Measurements from ENCODE around the gene GGACT.
A peak's percentile ranks its signal among the peaks of the same experiment; 100 is the strongest.

Gene GGACT

GRCh38 chr13:100514788-100515409 lies 73.7 kb downstream of the GGACT start:
- Mint-ChIP-seq H3K4me1 (ENCODE audit: low read depth) (peaks cover 21% of the 10 kb centered on the region), H3K9me3 (no peaks in the 10 kb centered on the region), H3K4me3 (no peak overlapping the region), H3K36me3 (ENCODE audit: low read depth) (no peaks in the 10 kb centered on the region), H3K27me3 (peaks cover 19% of the 10 kb centered on the region), H3K27ac (no peak overlapping the region)
- intact Hi-C loops (cut with micrococcal nuclease) = loop anchor here (1.0 to 5.0 kb wide), 3 partner anchors 278 to 613 kb away; no protein-coding TSS in a partner anchor

GRCh38 chr13:100513987-100514670 lies 74.5 kb downstream of the GGACT start:
- intact Hi-C loops (cut with micrococcal nuclease) = loop anchor here (1.0 kb wide), 1 partner anchor 598 kb away; no protein-coding TSS in a partner anchor
- peaks cover 21% of the 10 kb centered on the region for H3K4me1 Mint-ChIP-seq (ENCODE audit: low read depth)

GRCh38 chr13:100513171-100513570 lies 75.4 kb downstream of the GGACT start:
- H3K4me1 Mint-ChIP-seq (ENCODE audit: low read depth) = peaks cover 21% of the 10 kb centered on the region
- no peak overlapping the region for H3K4me3 Mint-ChIP-seq
- no peaks in the 10 kb centered on the region for H3K36me3 Mint-ChIP-seq (ENCODE audit: low read depth)
- intact Hi-C loops (cut with micrococcal nuclease) = no loop called here
- H3K9me3 Mint-ChIP-seq = no peaks in the 10 kb centered on the region
- H3K27me3 Mint-ChIP-seq = peaks cover 19% of the 10 kb centered on the region
- H3K27ac Mint-ChIP-seq = no peak overlapping the region

More at GRCh38 chr13:100513987-100514670, 74.5 kb downstream of the GGACT start:
- Mint-ChIP-seq H3K36me3 (ENCODE audit: low read depth) (no peaks in the 10 kb centered on the region), H3K27ac (no peak overlapping the region), H3K4me3 (no peak overlapping the region), H3K27me3 (peaks cover 19% of the 10 kb centered on the region), H3K9me3 (no peaks in the 10 kb centered on the region)

GRCh38 chr13:100512422-100512821 lies 76.2 kb downstream of the GGACT start:
- no peaks in the 10 kb centered on the region for H3K36me3 Mint-ChIP-seq (ENCODE audit: low read depth)
- peaks cover 23% of the 10 kb centered on the region for H3K4me1 Mint-ChIP-seq (ENCODE audit: low read depth)
- no peaks in the 10 kb centered on the region for H3K9me3 Mint-ChIP-seq
- H3K27me3 Mint-ChIP-seq = peaks cover 14% of the 10 kb centered on the region
- no peak overlapping the region for H3K27ac Mint-ChIP-seq
- intact Hi-C loops (cut with micrococcal nuclease) = no loop called here
- no peak overlapping the region for H3K4me3 Mint-ChIP-seq

- Mint-ChIP-seq H3K4me1 (ENCODE audit: low read depth) (peaks cover 32% of the 10 kb centered on the region), H3K4me3 (no peak overlapping the region), H3K36me3 (ENCODE audit: low read depth) (no peaks in the 10 kb centered on the region), H3K9me3 (no peaks in the 10 kb centered on the region), H3K27ac (no peak overlapping the region), H3K27me3 (peaks cover 10% of the 10 kb centered on the region)
- intact Hi-C loops (cut with micrococcal nuclease) = no loop called here
Measured at GRCh38 chr13:100511466-100511865, 77.1 kb downstream of the GGACT start.

GRCh38 chr13:100510208-100510957 lies 78.2 kb downstream of the GGACT start:
- Mint-ChIP-seq H3K4me3 (no peak overlapping the region), H3K27ac (no peak overlapping the region), H3K9me3 (no peaks in the 10 kb centered on the region), H3K4me1 (ENCODE audit: low read depth) (peaks cover 39% of the 10 kb centered on the region), H3K27me3 (peaks cover 10% of the 10 kb centered on the region), H3K36me3 (ENCODE audit: low read depth) (no peaks in the 10 kb centered on the region)
- intact Hi-C loops (cut with micrococcal nuclease) = no loop called here

- Mint-ChIP-seq H3K36me3 (ENCODE audit: low read depth) (no peaks in the 10 kb centered on the region), H3K4me1 (ENCODE audit: low read depth) (peaks cover 39% of the 10 kb centered on the region), H3K4me3 (no peak overlapping the region), H3K9me3 (no peaks in the 10 kb centered on the region), H3K27me3 (peaks cover 11% of the 10 kb centered on the region), H3K27ac (no peak overlapping the region)
- intact Hi-C loops (cut with micrococcal nuclease) = loop anchor here (5.0 kb wide), 1 partner anchor 257 kb away; no protein-coding TSS in a partner anchor
Measured at GRCh38 chr13:100508996-100509395, 79.6 kb downstream of the GGACT start.

- H3K36me3 Mint-ChIP-seq (ENCODE audit: low read depth) = no peaks in the 10 kb centered on the region
- peaks cover 11% of the 10 kb centered on the region for H3K27me3 Mint-ChIP-seq
- no peak overlapping the region for H3K4me3 Mint-ChIP-seq
- no peaks in the 10 kb centered on the region for H3K9me3 Mint-ChIP-seq
- peaks cover 39% of the 10 kb centered on the region for H3K4me1 Mint-ChIP-seq (ENCODE audit: low read depth)
- intact Hi-C loops (cut with micrococcal nuclease) = loop anchor here (5.0 kb wide), 1 partner anchor 256 kb away; no protein-coding TSS in a partner anchor
- no peak overlapping the region for H3K27ac Mint-ChIP-seq
Measured at GRCh38 chr13:100508455-100508854, 80.1 kb downstream of the GGACT start.

- no peaks in the 10 kb centered on the region for H3K9me3 Mint-ChIP-seq
- H3K4me3 Mint-ChIP-seq = no peak overlapping the region
- H3K36me3 Mint-ChIP-seq (ENCODE audit: low read depth) = no peaks in the 10 kb centered on the region
- H3K27ac Mint-ChIP-seq = no peak overlapping the region
- H3K4me1 Mint-ChIP-seq (ENCODE audit: low read depth) = peaks cover 38% of the 10 kb centered on the region
- intact Hi-C loops (cut with micrococcal nuclease) = loop anchor here (5.0 kb wide), 1 partner anchor 255 kb away; no protein-coding TSS in a partner anchor
- H3K27me3 Mint-ChIP-seq = peaks cover 10% of the 10 kb centered on the region
Measured at GRCh38 chr13:100506600-100507422, 81.8 kb downstream of the GGACT start.

GRCh38 chr13:100506154-100506553 lies 82.4 kb downstream of the GGACT start:
- Mint-ChIP-seq H3K27ac (no peak overlapping the region), H3K9me3 (no peaks in the 10 kb centered on the region), H3K36me3 (ENCODE audit: low read depth) (no peaks in the 10 kb centered on the region), H3K27me3 (peaks cover 10% of the 10 kb centered on the region), H3K4me3 (no peak overlapping the region), H3K4me1 (ENCODE audit: low read depth) (peaks cover 31% of the 10 kb centered on the region)
- intact Hi-C loops (cut with micrococcal nuclease) = loop anchor here (5.0 kb wide), 1 partner anchor 254 kb away; no protein-coding TSS in a partner anchor

- no peaks in the 10 kb centered on the region for H3K36me3 Mint-ChIP-seq (ENCODE audit: low read depth)
- intact Hi-C loops (cut with micrococcal nuclease) = no loop called here
- H3K4me1 Mint-ChIP-seq (ENCODE audit: low read depth) = peaks cover 25% of the 10 kb centered on the region
- H3K4me3 Mint-ChIP-seq = no peak overlapping the region
- H3K27me3 Mint-ChIP-seq = peaks cover 10% of the 10 kb centered on the region
- no peak overlapping the region for H3K27ac Mint-ChIP-seq
- H3K9me3 Mint-ChIP-seq = no peaks in the 10 kb centered on the region
Measured at GRCh38 chr13:100503622-100504021, 85.0 kb downstream of the GGACT start.

GRCh38 chr13:100502446-100502845 lies 86.1 kb downstream of the GGACT start:
- H3K4me3 Mint-ChIP-seq = no peak overlapping the region
- intact Hi-C loops (cut with micrococcal nuclease) = no loop called here
- H3K27ac Mint-ChIP-seq = peak overlapping the region; percentile 22
- H3K9me3 Mint-ChIP-seq = no peaks in the 10 kb centered on the region
- H3K27me3 Mint-ChIP-seq = peaks cover 10% of the 10 kb centered on the region
- H3K36me3 Mint-ChIP-seq (ENCODE audit: low read depth) = no peaks in the 10 kb centered on the region
- H3K4me1 Mint-ChIP-seq (ENCODE audit: low read depth) = peaks cover 23% of the 10 kb centered on the region

GRCh38 chr13:100497389-100497788 lies 91.2 kb downstream of the GGACT start:
- Mint-ChIP-seq H3K9me3 (no peaks in the 10 kb centered on the region), H3K27ac (no peak overlapping the region), H3K4me1 (ENCODE audit: low read depth) (peaks cover 24% of the 10 kb centered on the region), H3K36me3 (ENCODE audit: low read depth) (no peaks in the 10 kb centered on the region), H3K4me3 (no peak overlapping the region), H3K27me3 (no peaks in the 10 kb centered on the region)
- intact Hi-C loops (cut with micrococcal nuclease) = no loop called here

All from dendritic cell treated with granulocyte-macrophage colony-stimulating factor and Interleukin-4, amounts not matched to agents 40 ng/mL and 50 ng/mL, for 4 days (primary cell).